Uterus (tissue), 2 donors: Measurements from ENCODE around the gene PGRMC2.

ENCODE experiments used
- CTCF ChIP-seq, 4 experiments: fragments of 200-600 bp in 2 of 4; fragments of 450-650 bp in 2 of 4; sonication (generic) in 2 of 4; IDR thresholded peaks; one replicate each; pipeline ENCODE4 v1.5.1; 2016 to 2019; ENCODE audit warnings: antibody characterized with exemption in 4 of 4, mild to moderate bottlenecking in 2 of 4, moderate library complexity in 1 of 4
- POLR2A ChIP-seq, 2 donors: fragments of 450-650 bp; IDR thresholded peaks; one replicate each; pipeline ENCODE4 v1.6.1; 2016; ENCODE audit warnings: antibody characterized with exemption in 2 of 2, mild to moderate bottlenecking in 1 of 2, moderate library complexity in 1 of 2

- TF ChIP-seq CTCF (IDR thresholded peaks at IDR 0.05) (no peak), POLR2A (IDR thresholded peaks at IDR 0.05) (no peak)
Observed at GRCh38 chr4:128286474-128287058, 1.0 kb downstream of the PGRMC2 start.
